Activated CD4-positive, alpha-beta T cell treated with anti-CD3 and anti-CD28 coated beads, Interleukin-10, Interleukin-2, amounts not matched to agents 100 ng/mL and 50 ng/mL, durations not matched to agents 16 hours and 8 hours (primary cell): ENCODE data around the gene UVRAG.

ENCODE experiments used
- DNase-seq: peaks from one replicate; pipeline ENCODE4 v3.0.0-alpha.2; 2020

UVRAG gene

GRCh38 chr11:76155500-76156227, 340.7 kb downstream of the UVRAG start:
- DNase-seq: no peak

GRCh38 chr11:76156971-76157427, 342.0 kb downstream of the UVRAG start:
- no peak for DNase-seq

GRCh38 chr11:76157891-76158290, 342.9 kb downstream of the UVRAG start:
- no peak for DNase-seq

- DNase-seq: no peak
Observed at GRCh38 chr11:76158394-76159302, 343.6 kb downstream of the UVRAG start.

GRCh38 chr11:76159303-76159937, 344.4 kb downstream of the UVRAG start:
- no peak for DNase-seq

GRCh38 chr11:76159983-76160661, 345.1 kb downstream of the UVRAG start:
- no peak for DNase-seq

GRCh38 chr11:76160856-76161255, 345.8 kb downstream of the UVRAG start:
- no peak for DNase-seq

- DNase-seq: peak; percentile 12
Observed at GRCh38 chr11:76161261-76161961, 346.4 kb downstream of the UVRAG start.

- DNase-seq: no peak
Observed at GRCh38 chr11:76162336-76163288, 347.6 kb downstream of the UVRAG start.

- DNase-seq: no peak
Observed at GRCh38 chr11:76163289-76163880, 348.4 kb downstream of the UVRAG start.

GRCh38 chr11:76164081-76164480, 349.1 kb downstream of the UVRAG start:
- no peak for DNase-seq

GRCh38 chr11:76164861-76165751, 350.1 kb downstream of the UVRAG start:
- no peak for DNase-seq

- peak; percentile 88 for DNase-seq
Observed at GRCh38 chr11:76166314-76166713, 351.3 kb downstream of the UVRAG start.

GRCh38 chr11:76167590-76167989, 352.6 kb downstream of the UVRAG start:
- no peak for DNase-seq

GRCh38 chr11:76169473-76169896, 354.5 kb downstream of the UVRAG start:
- DNase-seq: no peak

GRCh38 chr11:76170468-76170867, 355.5 kb downstream of the UVRAG start:
- DNase-seq: no peak

- no peak for DNase-seq
Observed at GRCh38 chr11:76172583-76172982, 357.6 kb downstream of the UVRAG start.

- DNase-seq: no peak
Observed at GRCh38 chr11:76173663-76174062, 358.7 kb downstream of the UVRAG start.

GRCh38 chr11:76174330-76174729, 359.3 kb downstream of the UVRAG start:
- no peak for DNase-seq
